ENCODE results near the gene UGT1A1. TPM values are rescaled to one million over a fixed set of nuclear protein-coding genes. Genes with fewer than 3 reads are reported as not detected.

Gene UGT1A1
- polyA plus RNA-seq, 5 donors: 0.05 to 0.10 (median 0.08) TPM; not detected in 1

- DNase-seq: no peak
These were observed 56.3 kb downstream of the UGT1A1 start for GRCh38 chr2:233816334-233816733.

DNA sequence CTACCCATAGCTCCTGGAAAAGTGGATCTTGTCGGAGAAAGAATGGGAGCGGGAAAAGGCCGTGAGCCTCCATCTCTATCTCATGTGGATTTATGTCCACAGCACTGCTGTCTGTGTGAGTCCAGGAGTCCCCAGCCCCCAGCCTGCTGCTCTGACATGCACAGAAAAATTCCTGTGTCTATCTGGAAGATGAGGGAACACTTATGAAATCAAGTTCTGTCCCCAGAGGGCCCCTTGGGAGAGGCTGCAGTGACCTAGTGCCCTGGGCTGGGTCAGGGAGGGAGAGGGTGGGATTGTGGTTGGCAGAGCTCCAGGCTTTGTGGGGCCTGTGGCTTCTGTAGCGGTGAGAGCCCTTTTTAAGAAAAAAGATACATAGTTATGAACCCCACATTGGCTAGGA, 56.7 kb downstream of the UGT1A1 start:
- DNase-seq: no peak

DNA sequence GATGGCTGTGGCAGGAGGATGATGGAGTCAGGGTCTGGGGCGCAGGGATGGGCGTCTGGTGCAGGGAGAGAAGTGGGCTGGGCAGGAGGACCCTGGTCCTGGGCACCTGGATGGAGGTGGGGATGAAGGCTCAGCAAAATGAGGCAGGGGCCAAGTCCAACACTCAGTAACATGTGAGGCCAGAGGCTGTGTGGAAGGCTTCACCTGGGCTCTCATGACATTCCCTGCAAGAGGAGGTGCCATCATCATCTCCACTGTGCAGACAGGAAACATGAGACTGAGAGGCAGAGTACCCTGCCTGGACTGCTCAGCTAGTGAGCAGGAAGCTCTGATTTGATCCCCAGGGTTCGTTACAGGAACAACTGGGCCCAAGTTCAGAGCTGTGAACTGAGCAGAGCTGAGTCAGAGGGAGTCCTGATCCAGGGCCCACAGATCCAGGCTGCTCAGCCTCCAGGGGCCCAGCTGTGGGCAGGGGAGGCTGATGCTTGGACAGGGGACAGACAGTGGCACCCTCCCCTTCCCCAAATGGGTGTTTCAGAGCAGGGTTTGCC, 57.4 kb downstream of the UGT1A1 start:
- DNase-seq: no peak

DNA sequence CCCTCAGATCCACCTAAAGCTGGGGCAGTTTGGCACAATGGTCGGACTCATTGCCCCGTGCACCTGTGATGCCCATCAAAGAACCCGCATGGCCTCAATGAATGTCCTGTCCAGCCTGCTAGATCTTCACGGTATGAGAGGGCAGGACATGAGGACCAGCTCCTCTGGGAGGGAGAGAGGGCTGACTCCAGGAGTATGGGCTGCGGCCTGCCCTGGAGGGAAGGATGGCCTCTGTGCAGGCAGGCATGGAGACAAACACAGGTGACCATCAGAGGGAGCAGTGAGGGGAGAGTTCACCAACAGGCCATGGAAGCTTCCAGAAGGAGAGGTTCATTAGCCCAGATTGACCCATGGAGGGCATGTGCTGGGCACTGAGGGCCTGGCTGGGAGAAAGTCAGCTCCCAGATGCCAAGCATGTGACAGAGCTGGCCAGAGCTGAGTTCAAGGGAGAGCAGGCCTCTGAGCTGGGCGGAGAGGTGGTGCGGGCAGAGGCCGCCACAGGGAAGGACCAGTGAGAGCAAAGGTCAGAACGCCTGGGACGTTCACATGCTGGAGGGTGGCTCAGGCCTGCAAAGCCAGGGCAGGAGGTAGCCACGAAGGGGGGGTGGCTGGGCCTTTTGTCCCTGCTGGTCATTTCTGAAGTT, 58.0 kb downstream of the UGT1A1 start:
- DNase-seq: no peak

DNA sequence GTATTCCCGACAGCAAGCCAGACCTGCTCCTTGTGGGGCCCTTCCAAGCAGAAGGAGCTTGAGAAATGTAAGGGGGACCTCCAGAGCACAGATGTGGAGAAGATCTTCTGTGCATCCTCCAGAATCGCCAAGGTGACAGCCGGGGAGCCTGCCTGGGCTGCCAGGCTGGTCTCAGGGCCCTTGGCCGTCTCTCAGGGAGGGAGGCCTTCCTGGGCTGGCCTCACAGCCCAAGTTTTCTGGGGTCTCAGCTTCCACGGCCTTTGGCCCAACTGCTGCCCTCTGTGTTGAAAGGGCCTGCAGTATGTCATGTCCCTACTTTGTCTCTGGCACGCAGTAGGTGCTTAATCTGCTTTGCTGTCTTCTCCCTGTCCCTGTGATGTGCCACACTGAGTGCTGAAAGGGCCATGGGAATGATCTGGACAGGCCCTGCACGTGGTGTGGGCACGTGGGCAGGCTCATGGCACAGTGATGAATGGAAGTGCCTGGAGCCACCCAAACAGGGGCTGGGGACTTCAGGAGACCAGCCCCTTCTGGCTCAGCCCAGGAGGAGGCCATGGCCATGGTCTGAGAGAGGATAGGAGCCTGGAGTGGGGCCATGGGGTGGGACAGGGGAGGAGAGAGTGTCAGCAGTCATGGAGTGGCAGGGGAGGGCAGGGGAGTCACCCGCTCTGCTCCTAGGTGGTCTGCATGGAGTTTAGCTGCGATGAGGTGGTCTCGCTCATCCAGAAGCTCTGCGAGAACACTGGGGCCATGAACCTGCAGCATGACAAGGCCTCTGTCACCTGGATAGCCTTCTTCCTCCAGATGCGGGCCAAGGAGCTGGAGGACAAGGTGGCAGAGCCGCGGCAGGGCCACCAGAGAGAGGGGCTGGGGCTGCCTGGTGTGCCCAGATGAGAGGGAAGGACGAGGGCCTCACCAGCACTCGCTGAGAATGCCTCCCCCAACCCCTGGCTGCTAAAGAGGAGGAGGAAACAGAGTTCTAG, 58.9 kb downstream of the UGT1A1 start:
- no peak for DNase-seq

DNA sequence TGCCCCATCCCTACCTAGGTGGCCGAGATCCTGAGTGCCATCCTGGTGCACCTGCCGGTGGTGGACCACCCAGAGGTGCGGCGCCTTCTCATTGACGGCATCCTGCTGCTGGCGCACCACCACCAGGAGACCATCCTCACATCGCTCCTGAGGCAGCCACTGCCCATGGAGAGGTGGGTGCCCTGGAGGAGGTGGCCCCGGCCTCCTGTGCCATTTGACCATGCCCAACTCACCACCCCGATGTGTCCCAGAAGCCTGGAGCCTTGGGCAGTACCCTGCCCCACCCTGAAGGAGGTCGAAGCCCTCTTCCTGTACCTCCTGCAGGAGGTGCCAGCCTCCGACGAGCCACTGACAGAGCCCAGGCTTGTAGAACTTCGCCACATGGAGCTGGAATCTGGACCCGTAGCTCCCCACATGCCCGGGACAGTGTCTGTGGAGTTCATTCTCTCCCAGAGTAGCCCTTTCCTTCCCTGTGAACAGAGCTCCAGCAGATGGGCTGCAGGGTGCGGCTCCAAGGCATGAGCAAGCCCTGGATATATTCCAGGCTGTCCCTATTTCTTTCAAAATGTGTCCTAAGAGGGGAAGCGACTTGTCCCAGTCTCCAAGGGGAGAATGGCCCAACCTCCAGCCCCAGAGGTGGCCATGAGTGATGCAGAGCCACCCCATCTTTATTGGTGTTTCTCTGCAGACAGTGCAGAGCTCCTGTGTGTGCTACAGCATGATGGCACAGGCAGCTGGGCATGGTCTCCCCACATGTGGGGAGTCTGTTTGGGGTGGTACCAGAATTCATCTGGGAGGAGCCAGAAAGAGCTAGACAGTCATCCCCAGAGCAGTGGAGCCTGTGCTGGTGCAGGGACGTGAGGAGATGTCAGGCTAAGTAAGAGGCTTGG, 60.1 kb downstream of the UGT1A1 start:
- no peak for DNase-seq

- no peak for DNase-seq
These were observed 60.7 kb downstream of the UGT1A1 start for GRCh38 chr2:233820774-233821105.

- no peak for DNase-seq
These were observed 61.1 kb downstream of the UGT1A1 start for GRCh38 chr2:233821196-233821595.

DNA sequence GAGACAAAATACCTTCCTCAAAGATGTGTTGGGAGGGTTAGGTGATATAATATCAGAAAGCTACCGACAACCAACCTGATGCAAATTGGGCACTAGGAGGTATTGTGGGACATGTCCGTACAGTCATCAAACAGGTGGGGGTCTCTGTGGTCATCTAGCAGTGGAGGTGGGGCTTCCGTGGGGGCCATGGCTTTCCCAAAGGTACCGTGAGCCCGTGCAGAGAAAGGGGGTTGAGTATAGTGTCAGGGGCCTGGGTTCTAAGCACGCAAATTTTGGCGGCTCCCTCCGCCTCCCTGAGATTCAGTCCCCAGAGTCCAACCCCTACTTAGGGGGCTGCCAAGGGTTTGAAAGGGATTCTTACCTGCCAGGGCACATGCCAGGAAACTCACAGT, 61.6 kb downstream of the UGT1A1 start:
- DNase-seq: no peak

DNA sequence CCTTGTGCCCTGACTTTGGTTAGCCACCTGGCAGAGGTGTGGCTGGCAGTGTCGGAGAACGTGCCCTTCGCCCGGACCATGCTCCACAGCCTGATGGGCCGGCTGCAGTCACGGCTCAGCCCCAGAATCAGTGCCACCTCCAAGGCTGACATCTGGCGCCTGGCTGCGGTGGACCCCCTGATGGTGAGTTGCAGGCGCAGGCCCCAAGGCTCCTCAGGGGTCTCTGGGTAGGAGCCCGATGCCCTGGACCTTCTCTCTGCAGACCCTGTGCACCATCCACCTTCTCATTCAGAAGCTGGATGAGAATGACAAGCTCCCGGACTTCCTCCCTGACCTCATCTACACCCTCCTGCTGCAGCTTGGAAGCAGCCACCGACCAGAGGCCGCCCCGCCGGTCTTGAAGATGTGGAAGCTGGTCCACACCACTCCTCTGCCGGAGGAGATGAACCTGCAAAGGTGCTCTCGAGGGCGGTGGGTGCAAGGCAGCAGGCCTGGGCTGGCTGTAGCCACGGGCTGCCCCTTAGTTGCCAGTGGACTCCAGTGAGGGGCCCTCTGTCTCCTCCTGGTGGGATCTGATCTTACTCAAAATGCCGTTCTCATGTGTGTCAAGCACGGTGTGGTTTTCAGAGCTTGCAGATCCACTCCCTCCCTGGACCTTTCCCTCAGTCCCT, 62.2 kb downstream of the UGT1A1 start:
- no peak for DNase-seq

Other genes starting within 250 kb of the UGT1A1 start
- 10 to 100 TPM; 32.9 to 59.7 (median 50.8) TPM for gene USP40, start 193.5 kb upstream of the UGT1A1 start, polyA plus RNA-seq (ENCODE audit: insufficient read depth in 1 of 5, insufficient read length in 5 of 5, low replicate concordance in 1 of 5)
- not detected for gene UGT1A8, start 142.6 kb upstream of the UGT1A1 start, polyA plus RNA-seq (ENCODE audit: insufficient read depth in 1 of 5, insufficient read length in 5 of 5, low replicate concordance in 1 of 5)
- gene UGT1A10, start 123.8 kb upstream of the UGT1A1 start, polyA plus RNA-seq (ENCODE audit: insufficient read depth in 1 of 5, insufficient read length in 5 of 5, low replicate concordance in 1 of 5): not detected
- gene UGT1A9, start 88.4 kb upstream of the UGT1A1 start, polyA plus RNA-seq (ENCODE audit: insufficient read depth in 1 of 5, insufficient read length in 5 of 5, low replicate concordance in 1 of 5): not detected
- not detected for gene UGT1A7, start 78.4 kb upstream of the UGT1A1 start, polyA plus RNA-seq (ENCODE audit: insufficient read depth in 1 of 5, insufficient read length in 5 of 5, low replicate concordance in 1 of 5)
- gene UGT1A6, start 67.4 kb upstream of the UGT1A1 start, polyA plus RNA-seq (ENCODE audit: insufficient read depth in 1 of 5, insufficient read length in 5 of 5, low replicate concordance in 1 of 5): under 1 TPM in 1 of 5 donors, not detected in 4; 0.22 TPM
- not detected for gene UGT1A5, start 47.4 kb upstream of the UGT1A1 start, polyA plus RNA-seq (ENCODE audit: insufficient read depth in 1 of 5, insufficient read length in 5 of 5, low replicate concordance in 1 of 5)
- not detected for gene UGT1A4, start 41.5 kb upstream of the UGT1A1 start, polyA plus RNA-seq (ENCODE audit: insufficient read depth in 1 of 5, insufficient read length in 5 of 5, low replicate concordance in 1 of 5)
- not detected for gene UGT1A3, start 31.2 kb upstream of the UGT1A1 start, polyA plus RNA-seq (ENCODE audit: insufficient read depth in 1 of 5, insufficient read length in 5 of 5, low replicate concordance in 1 of 5)
- gene MROH2A, start 18.1 kb downstream of the UGT1A1 start, polyA plus RNA-seq (ENCODE audit: insufficient read depth in 1 of 5, insufficient read length in 5 of 5, low replicate concordance in 1 of 5): 1 to 10 TPM in 1 of 5 donors, under 1 TPM in 4; 0.27 to 1.3 (median 0.55) TPM
- gene HJURP, start 94.3 kb downstream of the UGT1A1 start, polyA plus RNA-seq (ENCODE audit: insufficient read depth in 1 of 5, insufficient read length in 5 of 5, low replicate concordance in 1 of 5): 10 to 100 TPM; 15.4 to 48.8 (median 28.9) TPM
- gene TRPM8, start 157.1 kb downstream of the UGT1A1 start, polyA plus RNA-seq (ENCODE audit: insufficient read depth in 1 of 5, insufficient read length in 5 of 5, low replicate concordance in 1 of 5): under 1 TPM in 4 of 5 donors, not detected in 1; 0.11 to 0.28 (median 0.27) TPM